AG08396 (cell line): ENCODE results near the gene DOCK4.
A peak's percentile ranks its signal among the peaks of the same experiment; 100 is the strongest.

Experiments
- DNase-seq: peaks from one replicate; pipeline ENCODE4 v3.0.0; 2012; ENCODE audit warnings: low spot score, mixed read lengths

The DOCK4 gene

DNA sequence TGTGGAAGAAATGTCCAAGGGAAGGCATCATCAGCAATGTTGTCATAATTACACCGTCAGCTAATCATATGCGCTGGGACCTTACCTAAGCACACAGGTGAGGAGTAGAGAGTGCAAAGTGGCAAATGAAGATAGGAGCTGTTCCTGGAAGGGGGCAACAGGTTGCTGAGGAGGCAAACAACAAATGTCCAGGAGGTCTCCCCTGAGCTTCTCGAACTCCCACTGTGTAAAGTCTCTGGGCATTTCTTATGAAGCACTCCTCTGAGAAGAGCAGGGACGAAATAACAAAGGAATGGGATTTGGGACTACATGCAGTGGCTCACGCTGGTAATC is 152.5 kb downstream of the DOCK4 start:
- no peak for DNase-seq

GRCh38 chr7:112052993-112053736 is 153.0 kb downstream of the DOCK4 start:
- no peak for DNase-seq

DNA sequence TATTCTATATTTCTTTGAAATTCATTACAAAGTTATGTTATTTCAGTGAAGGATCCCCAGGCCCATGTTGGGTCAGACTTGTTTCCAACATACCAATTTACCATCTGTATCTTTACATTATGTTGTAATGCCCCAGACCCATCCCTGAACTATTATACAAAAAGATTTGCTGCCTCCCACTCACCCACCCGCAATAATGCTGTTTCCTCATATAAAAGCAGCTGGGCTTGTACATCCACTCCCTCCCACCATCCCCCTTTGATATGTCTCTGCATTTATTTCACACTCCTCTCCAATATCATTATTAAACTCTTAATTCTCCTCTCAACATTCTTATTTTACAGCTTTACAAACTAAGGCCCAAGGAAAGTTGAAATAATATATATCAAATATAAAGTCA is 153.7 kb downstream of the DOCK4 start:
- DNase-seq: no peak

DNA sequence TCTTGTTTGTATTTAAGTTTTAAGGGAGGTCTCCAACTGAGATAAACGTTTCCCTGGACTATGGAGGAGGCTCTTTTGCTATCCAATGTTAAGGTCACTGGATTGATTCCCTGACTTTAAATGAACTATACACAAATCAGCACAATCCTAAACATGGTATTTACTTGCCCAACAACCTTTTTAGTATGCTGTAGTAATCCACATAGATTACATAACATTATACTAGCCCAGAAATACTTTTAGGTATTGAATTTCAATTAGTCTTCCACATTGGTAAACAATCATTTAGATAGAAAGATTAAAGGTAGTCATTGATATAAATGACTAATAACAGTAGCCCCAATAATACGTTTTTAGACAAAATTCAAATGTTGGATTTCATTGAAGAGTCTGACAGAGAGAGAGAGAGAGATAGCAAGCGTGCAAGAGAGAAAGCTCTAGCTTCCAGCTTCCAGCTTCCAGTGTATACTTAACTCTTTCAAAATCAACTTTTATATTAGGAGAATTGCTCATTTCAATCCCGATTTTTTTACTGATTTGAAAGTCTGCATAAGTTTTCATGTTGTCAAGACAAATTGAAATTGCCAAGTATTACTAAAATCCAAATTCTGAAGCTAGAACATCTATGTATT is 155.8 kb downstream of the DOCK4 start:
- no peak for DNase-seq

DNA sequence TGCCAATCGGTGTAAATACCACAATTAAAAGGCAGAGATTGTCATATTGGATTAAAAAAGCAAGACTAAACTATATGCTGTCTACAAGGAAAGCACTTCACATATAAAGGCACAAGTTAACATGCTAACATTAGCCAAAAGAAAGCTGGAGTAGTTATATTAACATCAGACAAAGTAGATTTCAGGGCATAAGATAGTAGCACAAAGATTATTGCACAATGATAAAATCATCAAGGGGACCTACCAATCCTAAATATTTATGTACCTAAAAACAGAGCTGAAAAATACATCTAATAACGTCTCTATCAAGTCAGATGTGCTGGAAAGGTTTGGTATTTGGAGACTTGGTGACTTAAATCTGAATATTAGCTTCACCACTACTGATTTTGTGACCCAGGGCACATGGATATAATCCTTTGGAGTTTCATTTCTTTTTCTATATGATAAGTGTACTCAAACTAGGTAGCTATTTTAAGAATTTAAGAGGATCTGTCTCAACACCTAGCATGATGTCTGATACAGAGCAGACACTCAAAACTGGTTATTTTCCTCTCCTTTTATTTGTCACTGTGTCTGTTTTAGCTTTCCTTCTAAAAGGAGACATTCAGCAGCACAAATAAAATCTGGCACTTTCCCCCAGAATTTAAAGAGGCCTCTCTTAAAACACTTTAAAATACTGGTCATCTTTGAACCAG is 156.5 kb downstream of the DOCK4 start:
- DNase-seq: no peak

DNA sequence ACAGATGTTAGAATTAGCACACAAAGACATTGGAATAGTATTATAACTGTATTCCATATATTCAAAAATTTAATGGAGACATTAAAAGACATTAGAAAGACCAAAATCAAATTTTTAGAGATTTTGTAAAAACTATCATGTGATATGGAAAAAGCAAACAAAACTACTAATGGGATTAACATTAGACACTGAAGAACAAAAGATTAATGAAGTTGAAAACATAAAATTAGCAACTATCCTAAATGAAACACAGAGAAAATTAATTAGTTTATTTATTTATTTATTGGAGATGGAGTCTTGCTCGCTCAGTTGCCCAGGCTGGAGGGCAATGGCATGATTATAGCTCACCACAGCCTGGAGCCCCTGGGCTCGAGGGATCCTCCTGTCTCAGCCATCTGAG is 158.8 kb downstream of the DOCK4 start:
- DNase-seq: no peak

GRCh38 chr7:112045222-112045621 is 161.0 kb downstream of the DOCK4 start:
- no peak for DNase-seq

DNA sequence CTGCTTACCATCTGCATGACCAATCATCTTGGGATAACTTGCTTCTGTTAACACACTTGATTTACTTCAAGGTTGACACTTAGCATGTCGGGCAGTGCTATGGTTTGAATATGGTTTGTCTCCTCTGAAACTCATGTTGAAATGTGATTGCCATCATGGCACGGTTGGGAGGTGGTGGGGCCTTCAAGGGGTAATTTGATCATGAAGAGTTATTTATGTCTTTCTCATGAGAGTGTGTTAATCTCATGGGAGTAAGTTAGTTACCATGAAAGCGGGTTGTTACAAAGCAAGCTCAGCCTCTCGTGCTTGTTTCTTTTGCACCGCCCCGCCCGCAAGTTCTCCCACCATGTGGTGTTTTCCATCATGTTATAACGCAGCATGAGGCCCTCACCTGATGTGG is 163.6 kb downstream of the DOCK4 start:
- DNase-seq: no peak

DNA sequence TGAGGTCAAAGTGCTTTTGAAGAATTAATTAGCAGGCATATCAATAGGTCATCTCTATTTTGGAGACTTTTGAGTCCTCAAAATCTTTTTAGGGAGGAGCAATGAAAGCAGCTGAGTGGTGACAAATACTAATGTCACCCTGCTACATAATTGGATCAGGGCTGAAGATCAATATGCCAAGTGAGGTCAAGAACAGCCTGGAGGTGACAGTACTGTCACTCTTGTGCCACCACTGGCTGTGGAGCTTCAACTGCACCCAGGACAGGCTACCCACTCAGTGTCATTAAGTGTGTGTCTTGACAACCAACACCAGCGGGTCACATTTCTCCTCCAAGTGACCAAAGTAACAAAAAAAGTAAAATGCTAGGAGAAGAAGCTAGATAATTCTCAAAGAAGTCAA is 167.8 kb downstream of the DOCK4 start:
- DNase-seq: no peak

DNA sequence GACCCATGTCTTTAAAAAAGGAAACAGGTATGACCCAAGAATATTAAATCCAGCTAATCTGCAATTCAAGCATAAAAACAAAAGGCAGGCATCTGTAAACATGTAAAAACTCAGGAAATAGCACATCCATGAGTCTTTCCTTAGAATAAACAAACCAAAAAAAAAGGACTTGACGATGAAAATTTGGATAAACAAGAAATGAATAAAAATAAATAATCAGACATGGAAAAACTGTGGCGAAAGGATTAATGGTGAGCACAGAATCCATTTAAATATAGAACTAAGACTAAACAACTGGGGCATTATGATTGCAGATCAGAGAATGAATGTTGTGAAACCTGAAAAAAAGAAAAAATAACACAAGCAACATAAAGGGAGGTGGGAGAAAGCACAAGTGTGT is 170.1 kb downstream of the DOCK4 start:
- peak; percentile 17 for DNase-seq

DNA sequence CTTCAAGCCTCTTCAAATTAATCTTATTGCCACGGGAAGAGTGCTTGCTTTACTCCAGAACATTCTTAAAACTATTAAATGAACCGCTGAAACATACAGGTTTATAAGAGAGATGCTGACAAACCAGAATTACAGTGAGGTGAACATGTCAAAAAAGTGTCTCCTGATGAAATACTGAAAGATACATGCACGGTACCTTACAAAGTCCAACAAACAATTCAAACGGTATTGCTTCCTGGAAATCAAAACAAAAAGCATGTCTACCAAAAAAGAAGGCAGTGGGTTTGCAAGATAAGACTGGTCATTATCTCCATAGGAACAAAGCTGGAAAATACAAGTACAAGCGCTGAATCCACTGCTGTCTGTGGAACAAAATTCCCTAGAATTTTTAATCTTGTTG is 174.5 kb downstream of the DOCK4 start:
- no peak for DNase-seq

- DNase-seq: no peak
These were observed 180.6 kb downstream of the DOCK4 start for GRCh38 chr7:112025556-112025955.

- no peak for DNase-seq
These were observed 182.4 kb downstream of the DOCK4 start for GRCh38 chr7:112023786-112024185.

GRCh38 chr7:112023282-112023681 is 182.9 kb downstream of the DOCK4 start:
- no peak for DNase-seq

DNA sequence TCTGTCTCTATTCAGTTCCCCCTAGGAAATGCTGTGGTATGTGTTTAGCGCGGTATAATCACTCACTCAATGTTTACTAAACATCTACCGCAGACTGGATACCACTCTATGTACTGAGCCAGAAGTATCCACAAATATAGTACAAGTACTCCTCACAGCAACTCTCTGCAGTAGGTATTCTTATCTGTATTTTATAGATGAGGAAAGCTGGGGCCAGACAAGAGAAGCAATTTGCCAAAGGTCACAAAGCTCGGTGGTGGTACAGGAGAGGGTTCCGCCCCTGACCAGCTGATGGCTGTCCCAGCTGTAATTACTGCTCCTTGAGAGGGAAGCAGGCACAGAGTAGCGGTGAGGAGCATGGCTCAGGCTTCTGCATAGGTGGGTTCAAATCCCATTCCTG is 184.1 kb downstream of the DOCK4 start:
- peak; percentile 34 for DNase-seq

DNA sequence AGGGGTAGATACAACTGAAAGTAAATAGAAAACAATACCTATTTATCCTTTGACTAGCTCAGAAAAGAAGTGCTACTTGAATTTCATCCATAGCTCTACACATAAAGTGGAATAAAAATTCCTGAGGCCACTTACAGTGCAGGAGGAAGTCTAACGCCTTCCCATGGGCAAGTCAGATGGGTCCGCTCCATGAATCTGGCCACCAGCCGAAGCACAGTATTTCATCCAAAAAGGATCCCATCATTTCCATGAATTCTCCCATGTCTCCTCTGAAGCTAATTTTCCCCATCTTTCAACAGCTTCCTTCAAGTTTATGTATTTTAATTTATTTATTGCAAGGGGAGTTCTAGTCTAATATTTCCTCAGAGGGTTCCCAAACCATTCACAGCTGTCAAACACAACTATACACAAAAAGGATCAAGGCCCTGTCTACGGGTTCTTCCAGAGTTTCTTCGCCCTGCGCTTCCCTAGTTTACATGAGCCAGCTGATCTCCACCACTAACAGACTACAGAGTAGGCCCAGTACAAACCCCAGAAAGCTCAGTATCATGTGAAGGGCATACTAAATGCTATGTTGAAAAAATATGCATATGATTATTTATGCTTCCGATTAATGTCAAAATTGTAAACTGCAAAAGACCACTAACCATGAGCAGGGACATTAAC is 184.7 kb downstream of the DOCK4 start:
- DNase-seq: no peak

DNA sequence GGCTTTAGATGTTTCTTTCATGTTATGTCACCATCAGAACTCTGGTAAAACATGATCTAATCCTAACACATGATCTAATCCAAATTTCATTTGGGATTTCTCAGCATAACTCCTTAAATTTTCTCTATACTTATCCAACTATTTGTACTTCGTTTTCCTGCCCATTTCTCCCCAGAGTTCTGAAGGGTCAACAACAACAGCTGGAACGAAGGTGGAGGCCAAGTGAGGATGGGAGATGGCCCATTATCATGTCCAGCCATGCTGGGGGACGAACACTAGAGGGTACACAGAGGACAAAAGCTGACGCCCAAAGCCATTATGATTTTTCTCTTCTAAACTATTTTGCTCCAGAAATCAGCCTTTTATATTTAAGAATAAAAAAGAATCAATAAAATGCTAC is 185.4 kb downstream of the DOCK4 start:
- DNase-seq: no peak

- DNase-seq: no peak
These were observed 186.3 kb downstream of the DOCK4 start for GRCh38 chr7:112019932-112020331.

GRCh38 chr7:112018305-112019030 is 187.7 kb downstream of the DOCK4 start:
- no peak for DNase-seq

DNA sequence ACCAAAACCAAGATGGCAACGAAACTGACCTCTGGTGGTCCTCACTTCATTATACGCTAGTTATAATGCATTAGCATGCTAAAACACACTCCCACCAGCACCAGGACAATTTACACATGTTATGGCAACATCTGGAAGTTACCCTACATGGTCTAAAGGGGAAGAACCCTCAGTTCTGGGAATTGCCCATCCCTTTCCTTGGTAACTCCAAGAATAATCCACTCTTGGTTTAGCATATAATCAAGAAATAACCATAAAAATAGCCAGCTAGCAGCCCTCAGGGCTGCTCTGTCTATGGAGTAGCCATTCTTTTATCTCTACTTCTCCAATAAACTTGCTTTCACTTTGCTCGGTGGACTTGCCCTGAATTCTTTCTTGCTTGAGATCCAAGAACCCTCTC is 191.1 kb downstream of the DOCK4 start:
- no peak for DNase-seq

DNA sequence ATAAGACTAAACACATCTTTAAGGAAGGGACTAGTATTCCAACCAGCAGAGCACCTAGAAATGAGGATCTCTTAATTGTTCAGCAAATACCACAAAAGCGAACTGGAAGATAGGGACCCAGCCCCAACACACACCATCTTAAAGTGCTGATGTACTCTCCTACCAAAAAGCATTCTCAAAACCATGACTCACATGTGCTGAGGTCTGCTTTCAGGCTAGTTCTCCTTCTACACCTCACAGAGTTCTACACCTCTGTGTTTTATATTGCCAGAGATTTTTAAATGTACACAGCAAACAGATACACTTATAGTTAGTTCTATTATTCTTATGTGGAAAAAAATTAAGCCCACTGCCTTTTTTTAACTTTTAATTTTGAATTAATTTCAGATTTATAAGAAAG is 191.9 kb downstream of the DOCK4 start:
- DNase-seq: no peak

DNA sequence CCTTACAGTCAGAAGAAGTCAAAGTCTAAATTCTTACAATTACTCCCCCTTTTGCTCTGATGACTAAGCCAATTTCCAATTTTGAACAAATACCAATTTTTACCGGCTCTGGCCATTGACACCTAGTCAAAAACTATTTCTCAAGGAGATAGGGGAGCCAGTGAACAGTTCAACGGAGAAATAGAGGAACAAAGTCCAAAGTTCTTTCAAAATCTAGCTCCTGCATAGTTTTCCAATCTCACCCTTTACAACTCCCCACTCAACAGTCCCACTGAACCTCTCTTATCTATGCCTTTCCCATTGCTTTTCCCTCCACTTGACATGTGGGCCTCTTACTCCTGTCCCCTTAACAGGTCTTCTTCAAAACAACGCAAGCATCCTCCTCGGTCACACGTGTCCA is 192.9 kb downstream of the DOCK4 start:
- DNase-seq: no peak
